ENCODE data around the gene CYBA. TPM values are rescaled to one million over a fixed set of nuclear protein-coding genes. Genes with fewer than 3 reads are reported as not detected.

CYBA gene
- total RNA-seq, 1 experiment from 2014 or later: 351 TPM

DNA sequence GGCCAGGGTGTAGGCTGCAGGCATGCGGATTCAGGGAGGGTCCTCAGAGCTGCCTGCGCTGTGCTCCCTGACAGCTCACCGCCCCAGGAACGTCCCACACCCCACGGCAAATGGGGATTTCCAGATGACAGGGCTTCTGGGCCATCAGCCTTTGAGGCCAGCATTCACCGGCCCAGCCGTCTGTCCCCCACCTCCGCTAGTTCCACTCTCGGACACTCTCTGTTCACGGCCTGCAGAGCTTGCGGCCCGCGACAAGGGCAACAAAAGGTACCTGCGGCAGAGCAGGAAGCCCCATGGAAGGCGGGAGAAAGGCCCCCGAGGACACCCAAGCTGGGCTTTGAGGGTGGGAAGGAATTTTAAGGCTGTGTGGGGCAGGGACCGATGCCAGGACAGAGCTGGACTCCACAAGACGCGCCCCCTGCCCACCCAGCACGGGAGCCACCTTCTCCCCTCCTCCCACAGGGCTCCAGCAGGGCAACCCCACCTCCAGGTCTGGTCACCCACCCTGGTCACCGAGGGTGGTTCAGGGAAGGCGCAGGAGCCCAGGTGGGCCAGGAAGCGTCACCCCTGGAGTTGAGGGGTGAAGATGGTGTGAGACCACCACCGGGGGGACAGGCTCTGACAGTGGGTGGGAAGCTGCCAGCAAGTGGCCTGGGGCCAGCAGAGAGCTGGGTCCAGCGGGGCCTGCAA is 5.6 kb upstream of the CYBA start:
- Histone ChIP-seq H3K4me1 (peaks cover 17% of the 10 kb centered on the region), H3K27me3 (replicated peaks; ENCODE audit: control insufficient read depth, insufficient read depth, low read length) (no peaks in the 10 kb centered on the region), H3K9me3 (no peaks in the 10 kb centered on the region), H3K4me3 (ENCODE audit: low read depth, low read length) (no peak overlapping the region), H3K36me3 (ENCODE audit: control insufficient read depth, insufficient read depth, low read length) (peaks cover 5% of the 10 kb centered on the region)
- TF ChIP-seq, protein P1, sequence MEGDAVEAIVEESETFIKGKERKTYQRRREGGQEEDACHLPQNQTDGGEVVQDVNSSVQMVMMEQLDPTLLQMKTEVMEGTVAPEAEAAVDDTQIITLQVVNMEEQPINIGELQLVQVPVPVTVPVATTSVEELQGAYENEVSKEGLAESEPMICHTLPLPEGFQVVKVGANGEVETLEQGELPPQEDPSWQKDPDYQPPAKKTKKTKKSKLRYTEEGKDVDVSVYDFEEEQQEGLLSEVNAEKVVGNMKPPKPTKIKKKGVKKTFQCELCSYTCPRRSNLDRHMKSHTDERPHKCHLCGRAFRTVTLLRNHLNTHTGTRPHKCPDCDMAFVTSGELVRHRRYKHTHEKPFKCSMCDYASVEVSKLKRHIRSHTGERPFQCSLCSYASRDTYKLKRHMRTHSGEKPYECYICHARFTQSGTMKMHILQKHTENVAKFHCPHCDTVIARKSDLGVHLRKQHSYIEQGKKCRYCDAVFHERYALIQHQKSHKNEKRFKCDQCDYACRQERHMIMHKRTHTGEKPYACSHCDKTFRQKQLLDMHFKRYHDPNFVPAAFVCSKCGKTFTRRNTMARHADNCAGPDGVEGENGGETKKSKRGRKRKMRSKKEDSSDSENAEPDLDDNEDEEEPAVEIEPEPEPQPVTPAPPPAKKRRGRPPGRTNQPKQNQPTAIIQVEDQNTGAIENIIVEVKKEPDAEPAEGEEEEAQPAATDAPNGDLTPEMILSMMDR (IDR thresholded peaks at IDR 0.05; ENCODE audit: insufficient read depth in 1 of 2, low read depth in 1 of 2, low read length in 1 of 2, severe bottlenecking in 1 of 2, unreplicated experiment in 1 of 2): no peak
- no TSS peak for BruUV-seq (replicated peaks)
- peaks cover 4% of the 10 kb centered on the region for H3K4me1 Mint-ChIP-seq (ENCODE audit: low read depth, unreplicated experiment)
- peaks cover 39% of the 10 kb centered on the region for H3K36me3 Mint-ChIP-seq (ENCODE audit: insufficient read depth, unreplicated experiment)
- H3K27me3 Mint-ChIP-seq (ENCODE audit: insufficient read depth, unreplicated experiment): no peaks in the 10 kb centered on the region
- CTCF ChIA-PET: no interaction called here
- H3K27ac Mint-ChIP-seq (ENCODE audit: unreplicated experiment): no peak overlapping the region
- POLR2A ChIA-PET: no interaction called here
- H3K9me3 Mint-ChIP-seq (ENCODE audit: unreplicated experiment): no peaks in the 10 kb centered on the region
- intact Hi-C loops (cut with micrococcal nuclease; ENCODE audit: unreplicated experiment): no loop called here
- no peak overlapping the region for H3K4me3 Mint-ChIP-seq (ENCODE audit: unreplicated experiment)
- no peak for DNase-seq

DNA sequence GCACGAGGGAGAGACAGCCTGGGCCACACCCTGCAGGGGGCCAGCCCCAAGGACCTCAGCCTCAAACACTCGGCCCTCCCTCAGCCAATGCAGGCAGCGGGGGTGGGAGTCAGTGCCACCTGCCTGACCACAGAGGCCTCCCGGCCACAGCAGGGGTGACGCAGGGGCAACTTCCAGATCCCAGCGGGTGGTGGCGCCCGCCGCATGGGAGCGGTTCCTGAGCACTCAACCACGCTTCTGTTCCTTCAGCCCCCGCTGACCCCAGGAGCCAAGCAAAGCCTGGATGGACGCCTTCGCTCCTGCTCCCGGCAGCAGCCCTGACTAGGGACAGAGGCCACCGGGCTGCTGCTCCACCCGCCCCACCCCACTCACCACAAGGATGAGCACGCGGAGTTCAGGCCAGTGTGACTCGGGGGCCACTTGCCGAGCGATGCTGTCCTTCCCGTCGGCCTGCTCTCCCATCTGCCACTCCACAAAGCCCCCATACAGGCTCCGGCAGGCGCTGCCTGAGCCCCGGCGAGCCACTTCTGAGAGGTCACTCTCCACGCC is 5.0 kb upstream of the CYBA start:
- ChIA-PET POLR2A (no interaction called here), CTCF (no interaction called here)
- Histone ChIP-seq H3K27me3 (replicated peaks; ENCODE audit: control insufficient read depth, insufficient read depth, low read length) (no peaks in the 10 kb centered on the region), H3K36me3 (ENCODE audit: control insufficient read depth, insufficient read depth, low read length) (peaks cover 5% of the 10 kb centered on the region), H3K4me1 (peaks cover 16% of the 10 kb centered on the region), H3K4me3 (ENCODE audit: low read depth, low read length) (no peak overlapping the region), H3K9me3 (no peaks in the 10 kb centered on the region)
- peaks cover 45% of the 10 kb centered on the region for H3K36me3 Mint-ChIP-seq (ENCODE audit: insufficient read depth, unreplicated experiment)
- H3K4me3 Mint-ChIP-seq (ENCODE audit: unreplicated experiment): no peak overlapping the region
- BruUV-seq (replicated peaks): no TSS peak
- H3K9me3 Mint-ChIP-seq (ENCODE audit: unreplicated experiment): no peaks in the 10 kb centered on the region
- DNase-seq: no peak
- intact Hi-C loops (cut with micrococcal nuclease; ENCODE audit: unreplicated experiment): no loop called here
- no peak overlapping the region for H3K27ac Mint-ChIP-seq (ENCODE audit: unreplicated experiment)
- TF ChIP-seq, protein P1 (IDR thresholded peaks at IDR 0.05; ENCODE audit: insufficient read depth in 1 of 2, low read depth in 1 of 2, low read length in 1 of 2, severe bottlenecking in 1 of 2, unreplicated experiment in 1 of 2): no peak
- H3K27me3 Mint-ChIP-seq (ENCODE audit: insufficient read depth, unreplicated experiment): no peaks in the 10 kb centered on the region
- no peaks in the 10 kb centered on the region for H3K4me1 Mint-ChIP-seq (ENCODE audit: low read depth, unreplicated experiment)

GRCh38 chr16:88655053-88655732 is 4.3 kb upstream of the CYBA start:
- CTCF ChIA-PET: no interaction called here
- H3K36me3 ChIP-seq (ENCODE audit: control insufficient read depth, insufficient read depth, low read length): peaks cover 5% of the 10 kb centered on the region
- Mint-ChIP-seq H3K27me3 (ENCODE audit: insufficient read depth, unreplicated experiment) (no peaks in the 10 kb centered on the region), H3K36me3 (ENCODE audit: insufficient read depth, unreplicated experiment) (peaks cover 50% of the 10 kb centered on the region), H3K4me3 (ENCODE audit: unreplicated experiment) (no peak overlapping the region), H3K9me3 (ENCODE audit: unreplicated experiment) (no peaks in the 10 kb centered on the region), H3K27ac (ENCODE audit: unreplicated experiment) (no peak overlapping the region), H3K4me1 (ENCODE audit: low read depth, unreplicated experiment) (no peaks in the 10 kb centered on the region)
- H3K4me3 ChIP-seq (ENCODE audit: low read depth, low read length): no peak overlapping the region
- POLR2A ChIA-PET: no interaction called here
- TF ChIP-seq, protein P1 (IDR thresholded peaks at IDR 0.05; ENCODE audit: insufficient read depth in 1 of 2, low read depth in 1 of 2, low read length in 1 of 2, severe bottlenecking in 1 of 2, unreplicated experiment in 1 of 2): no peak
- no peaks in the 10 kb centered on the region for H3K27me3 ChIP-seq (replicated peaks; ENCODE audit: control insufficient read depth, insufficient read depth, low read length)
- DNase-seq: no peak
- no TSS peak for BruUV-seq (replicated peaks)
- H3K9me3 ChIP-seq: no peaks in the 10 kb centered on the region
- peaks cover 14% of the 10 kb centered on the region for H3K4me1 ChIP-seq
- intact Hi-C loops (cut with micrococcal nuclease; ENCODE audit: unreplicated experiment): no loop called here
